HG03135 (cell line): ENCODE data around the gene MMS22L.

Source experiments
- ATAC-seq: cut with Tn5 transposase; IDR thresholded peaks from one replicate; pipeline ENCODE4 v1.9.1; 2021; ENCODE audit warnings: mild to moderate bottlenecking, moderate library complexity; ENCODE audit not compliant: unreplicated experiment

The MMS22L gene

DNA sequence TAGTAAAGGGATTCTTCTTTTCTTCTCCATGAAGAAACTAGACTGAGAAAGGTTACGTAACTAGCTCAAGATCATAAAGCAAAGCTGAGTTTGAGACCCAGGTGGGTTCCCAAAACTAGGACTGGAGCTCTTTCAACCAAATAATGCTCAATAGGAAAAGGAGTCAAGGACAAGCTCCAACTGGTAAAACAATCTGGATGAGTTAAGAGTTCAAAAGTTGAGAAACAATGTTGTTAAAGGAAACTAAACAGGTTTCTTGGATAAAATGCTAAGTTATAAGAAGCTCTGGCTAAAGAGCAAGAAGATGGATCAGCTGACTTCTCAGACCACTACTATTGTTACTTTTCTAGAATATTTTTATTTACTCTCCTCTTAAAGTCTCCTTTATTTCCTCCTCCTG, 137.3 kb downstream of the MMS22L start:
- ATAC-seq = no peak

GRCh38 chr6:97141756-97142155, 141.3 kb downstream of the MMS22L start:
- ATAC-seq = no peak

GRCh38 chr6:97138581-97138980, 144.4 kb downstream of the MMS22L start:
- ATAC-seq = no peak

DNA sequence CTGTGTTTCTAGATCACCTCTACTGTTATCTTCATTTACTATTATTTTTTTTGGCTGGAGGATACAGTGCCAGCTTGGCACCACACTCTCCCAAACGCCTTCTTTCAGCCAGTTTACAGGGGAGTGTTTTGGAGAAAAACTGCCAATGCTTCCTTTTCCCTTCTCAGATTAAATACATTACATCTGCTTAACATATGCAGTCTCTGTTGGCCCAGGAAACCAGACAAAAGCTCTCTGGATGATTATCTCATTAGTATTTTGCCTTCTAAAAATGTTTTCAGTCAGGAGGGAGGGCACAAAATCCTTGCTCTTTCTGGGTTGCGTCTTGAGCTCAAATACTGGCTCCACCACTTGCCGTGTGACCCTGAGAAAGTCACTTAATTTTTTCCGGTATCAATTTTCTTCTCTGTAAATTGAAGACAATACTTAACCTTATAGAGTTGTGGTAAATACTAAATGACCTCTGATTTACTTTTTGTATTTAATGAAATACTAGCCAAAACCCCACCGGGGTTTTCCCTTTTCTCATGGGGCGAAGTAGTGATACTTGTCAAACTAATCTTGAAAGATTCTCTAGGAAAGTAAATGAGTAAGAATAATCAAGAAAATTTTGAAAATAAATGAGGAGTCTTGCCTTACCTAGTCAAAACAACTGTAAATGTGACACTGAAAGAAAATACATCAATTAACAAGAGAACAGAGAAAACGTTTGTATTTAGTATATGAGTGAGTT, 146.2 kb downstream of the MMS22L start:
- no peak for ATAC-seq

- no peak for ATAC-seq
Measured at GRCh38 chr6:97133067-97133466, 149.9 kb downstream of the MMS22L start.

GRCh38 chr6:97129106-97129505, 153.9 kb downstream of the MMS22L start:
- no peak for ATAC-seq

GRCh38 chr6:97128507-97128906, 154.5 kb downstream of the MMS22L start:
- no peak for ATAC-seq

- no peak for ATAC-seq
Measured at GRCh38 chr6:97123652-97124051, 159.4 kb downstream of the MMS22L start.

DNA sequence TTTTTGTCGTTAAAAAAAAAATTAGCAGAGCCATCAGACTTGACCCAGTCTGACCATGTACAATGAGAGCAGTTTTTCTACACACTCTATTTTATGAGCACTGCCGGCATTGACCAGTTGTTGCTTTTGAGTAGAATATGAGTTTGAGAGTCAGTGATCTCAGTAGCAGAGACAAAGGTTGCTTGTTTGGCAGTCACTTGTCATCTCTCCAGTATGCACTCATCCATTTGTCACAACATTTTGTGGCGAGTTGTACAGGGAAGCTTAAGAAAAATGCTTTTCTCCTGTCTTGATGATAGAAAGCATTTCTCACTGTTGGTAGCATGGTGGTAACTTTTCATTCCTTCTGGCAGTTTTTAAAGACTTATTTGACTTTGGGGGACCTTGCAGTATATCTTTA, 159.9 kb downstream of the MMS22L start:
- no peak for ATAC-seq

DNA sequence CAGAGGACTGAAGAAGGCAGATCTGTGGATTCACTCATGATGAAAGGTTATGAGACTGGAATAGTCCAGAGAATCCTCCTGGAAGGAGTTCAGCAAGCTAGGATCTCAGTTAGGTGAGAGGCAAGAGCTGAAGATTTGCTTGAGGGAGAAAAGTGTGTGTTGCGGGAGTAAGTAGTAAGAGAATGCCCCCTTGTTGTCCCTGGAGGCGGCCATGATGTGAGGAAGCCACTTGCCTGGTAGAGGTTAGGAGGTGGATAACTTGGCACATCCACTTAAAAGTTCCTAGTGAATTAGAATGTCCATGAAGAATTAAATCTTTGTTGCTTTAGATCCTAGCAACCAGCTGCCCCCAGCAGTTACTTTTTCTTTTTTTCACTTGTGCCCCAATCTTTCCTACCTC, 162.5 kb downstream of the MMS22L start:
- ATAC-seq = no peak

DNA sequence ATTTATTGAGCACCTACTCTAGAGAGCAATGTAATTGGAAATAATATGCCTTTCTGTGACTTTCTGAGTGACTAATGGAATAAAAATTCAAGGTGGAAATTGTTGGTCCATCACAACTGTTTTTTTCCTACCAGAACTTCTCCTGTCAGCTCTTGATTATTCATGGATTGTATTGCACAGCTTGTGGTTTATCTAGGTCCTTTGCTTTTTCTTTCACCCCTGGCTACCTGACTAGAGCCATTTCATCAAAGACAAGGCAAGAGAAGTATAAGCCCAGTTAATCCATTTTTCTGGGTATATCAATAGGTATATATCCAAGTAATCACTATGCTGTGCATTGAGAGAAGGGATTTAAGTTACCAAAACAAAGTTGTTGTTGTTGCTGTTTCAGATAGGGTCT, 168.4 kb downstream of the MMS22L start:
- ATAC-seq = no peak

DNA sequence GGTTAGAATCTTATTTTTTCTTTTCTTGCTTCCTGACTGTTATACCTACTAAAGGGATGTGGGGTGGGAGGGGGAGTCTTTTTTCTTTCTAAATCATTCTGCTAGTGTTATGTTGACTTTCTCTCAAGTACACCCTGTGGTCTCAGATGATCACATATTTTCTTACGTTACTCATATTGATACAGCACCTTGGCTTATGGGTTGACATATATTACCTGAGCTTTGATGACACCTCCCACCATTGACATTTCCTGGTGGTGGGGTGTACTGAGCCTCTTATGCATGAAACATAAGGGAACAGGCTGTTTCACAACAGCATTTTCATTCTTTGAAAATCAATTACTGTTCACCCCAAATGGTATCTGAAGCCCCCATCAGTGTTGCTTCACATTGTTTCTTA, 169.8 kb downstream of the MMS22L start:
- no peak for ATAC-seq

GRCh38 chr6:97111243-97111642, 171.8 kb downstream of the MMS22L start:
- no peak for ATAC-seq

- no peak for ATAC-seq
Measured at GRCh38 chr6:97110626-97111025, 172.4 kb downstream of the MMS22L start.

GRCh38 chr6:97110149-97110548, 172.9 kb downstream of the MMS22L start:
- ATAC-seq = no peak

- no peak for ATAC-seq
Measured at GRCh38 chr6:97109444-97109843, 173.6 kb downstream of the MMS22L start.

DNA sequence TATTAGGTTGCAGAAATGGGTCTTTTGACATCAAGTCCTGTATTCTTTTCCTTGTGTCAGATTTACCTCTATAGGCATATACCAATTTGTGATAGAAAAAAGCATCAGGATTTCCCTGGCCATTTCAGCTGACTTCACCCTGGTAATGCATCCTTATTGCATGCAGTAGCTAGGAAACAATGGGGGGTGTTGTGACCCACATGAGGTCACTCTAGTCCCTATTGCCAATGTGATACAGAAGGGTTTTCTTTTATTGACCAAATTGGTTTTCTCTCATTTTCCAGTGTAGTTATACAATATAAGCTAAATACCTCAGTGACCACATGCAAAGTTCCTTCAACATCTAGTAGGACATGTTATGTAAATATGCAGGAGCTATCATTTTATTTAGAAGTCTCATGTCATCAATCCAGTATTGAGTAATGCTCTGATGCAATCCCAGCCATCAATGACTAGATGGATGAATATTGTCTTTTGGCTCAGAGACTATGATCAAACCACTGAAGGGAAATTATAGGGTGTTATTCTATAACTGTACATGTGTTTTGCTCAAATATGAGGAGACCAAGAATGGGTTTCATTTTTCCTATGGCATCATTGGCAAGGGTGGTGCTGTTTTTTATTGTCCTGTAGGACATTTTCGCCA, 180.7 kb downstream of the MMS22L start:
- no peak for ATAC-seq

GRCh38 chr6:97100696-97101095, 182.3 kb downstream of the MMS22L start:
- no peak for ATAC-seq

DNA sequence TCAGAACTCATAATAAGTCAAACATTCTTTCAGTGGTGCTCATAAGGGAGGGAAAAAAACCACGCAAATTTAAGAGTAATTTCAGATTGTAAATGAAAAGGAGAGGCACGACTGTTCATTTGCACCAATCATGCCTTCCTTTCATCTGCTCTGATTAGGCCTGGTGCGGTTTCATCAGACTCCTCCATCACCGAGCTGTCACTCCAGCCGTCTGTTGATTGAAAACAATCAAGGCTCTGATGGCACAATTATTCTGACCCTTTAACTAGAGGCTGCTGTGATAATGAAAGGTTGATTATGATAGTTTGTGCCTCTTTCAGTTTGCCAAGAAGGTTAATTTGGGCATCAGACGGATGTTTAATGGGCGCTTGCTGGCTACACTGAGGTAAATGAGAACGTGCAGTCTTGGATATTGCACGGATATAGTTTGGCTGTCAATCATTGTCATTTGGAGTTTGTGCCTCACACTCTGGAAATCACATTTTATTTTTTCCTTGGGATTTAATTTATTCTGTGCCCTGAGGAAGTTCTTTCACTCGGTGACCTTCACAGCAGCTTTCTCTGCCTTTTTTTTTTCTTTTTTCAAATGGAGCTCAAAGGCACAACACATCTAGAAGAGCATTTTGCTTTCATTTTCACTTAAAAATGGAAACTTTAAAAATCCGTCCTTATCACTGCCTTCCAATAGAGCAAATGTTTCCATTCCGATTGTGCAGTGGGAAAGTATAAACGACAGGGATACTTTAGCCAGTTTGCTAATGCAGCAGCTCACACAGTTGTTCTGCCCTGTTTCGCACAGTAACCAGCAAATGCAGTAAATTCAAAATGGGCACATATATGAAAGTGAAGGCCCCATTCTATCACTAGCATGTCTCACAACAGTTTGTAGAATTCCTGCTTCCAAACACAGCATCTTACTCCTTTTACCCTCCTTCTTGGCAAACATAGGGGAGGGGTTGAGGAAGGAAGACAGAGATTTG, 185.7 kb downstream of the MMS22L start:
- no peak for ATAC-seq

DNA sequence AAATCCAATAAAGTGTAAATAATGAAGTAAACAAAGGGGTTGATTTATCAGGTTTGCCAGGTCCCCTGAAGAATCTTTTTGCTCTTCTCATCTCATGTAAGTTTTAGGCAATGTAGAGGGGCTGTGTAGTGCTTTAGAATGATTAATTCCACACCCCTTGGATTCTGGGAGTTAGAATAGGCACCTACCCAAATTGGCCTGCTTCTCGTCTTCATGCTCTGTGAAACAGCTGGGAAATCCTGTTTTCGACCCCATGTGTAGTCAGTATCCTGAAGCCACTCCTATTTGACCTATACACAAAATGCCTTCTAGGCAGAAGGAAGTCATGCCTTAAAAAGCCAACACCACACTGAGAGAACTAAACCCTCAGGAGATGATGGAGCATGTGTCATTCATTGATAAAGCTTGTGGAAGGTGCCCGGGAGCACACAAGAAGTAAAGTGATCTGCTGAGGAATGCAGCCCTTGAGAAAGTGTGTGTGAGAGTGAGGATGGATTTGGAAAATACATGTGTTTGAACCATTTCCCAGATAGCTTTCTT, 187.6 kb downstream of the MMS22L start:
- no peak for ATAC-seq

- no peak for ATAC-seq
Measured at GRCh38 chr6:97094376-97094775, 188.6 kb downstream of the MMS22L start.
